ENCODE measurements around the gene FHAD1. TPM values are rescaled to one million over a fixed set of nuclear protein-coding genes. Genes with fewer than 3 reads are reported as not detected.
A peak's percentile ranks its signal among the peaks of the same experiment; 100 is the strongest.

The FHAD1 gene
- total RNA-seq, 4 donors from 2014 or later, result not detected

DNA sequence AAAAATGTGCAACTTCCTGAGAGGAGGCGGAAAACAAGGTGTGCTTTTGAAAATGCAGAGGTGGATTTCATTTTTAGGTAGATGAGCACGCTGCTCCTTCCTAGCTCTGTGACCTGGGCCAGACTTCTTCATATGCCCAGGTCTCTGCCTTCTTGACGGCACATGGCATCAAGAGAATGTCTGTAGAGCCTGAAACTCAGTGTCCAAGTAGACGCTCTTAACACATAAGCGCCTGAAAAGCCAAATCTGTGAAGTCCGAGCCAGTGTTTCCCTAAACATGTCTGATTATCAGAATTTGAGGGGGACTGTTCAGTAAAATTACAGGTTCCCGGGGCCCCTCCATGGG, 25.7 kb downstream of the FHAD1 start:
- no peak for TF ChIP-seq POLR2A (IDR thresholded peaks at IDR 0.05)
- TF ChIP-seq, protein P1, sequence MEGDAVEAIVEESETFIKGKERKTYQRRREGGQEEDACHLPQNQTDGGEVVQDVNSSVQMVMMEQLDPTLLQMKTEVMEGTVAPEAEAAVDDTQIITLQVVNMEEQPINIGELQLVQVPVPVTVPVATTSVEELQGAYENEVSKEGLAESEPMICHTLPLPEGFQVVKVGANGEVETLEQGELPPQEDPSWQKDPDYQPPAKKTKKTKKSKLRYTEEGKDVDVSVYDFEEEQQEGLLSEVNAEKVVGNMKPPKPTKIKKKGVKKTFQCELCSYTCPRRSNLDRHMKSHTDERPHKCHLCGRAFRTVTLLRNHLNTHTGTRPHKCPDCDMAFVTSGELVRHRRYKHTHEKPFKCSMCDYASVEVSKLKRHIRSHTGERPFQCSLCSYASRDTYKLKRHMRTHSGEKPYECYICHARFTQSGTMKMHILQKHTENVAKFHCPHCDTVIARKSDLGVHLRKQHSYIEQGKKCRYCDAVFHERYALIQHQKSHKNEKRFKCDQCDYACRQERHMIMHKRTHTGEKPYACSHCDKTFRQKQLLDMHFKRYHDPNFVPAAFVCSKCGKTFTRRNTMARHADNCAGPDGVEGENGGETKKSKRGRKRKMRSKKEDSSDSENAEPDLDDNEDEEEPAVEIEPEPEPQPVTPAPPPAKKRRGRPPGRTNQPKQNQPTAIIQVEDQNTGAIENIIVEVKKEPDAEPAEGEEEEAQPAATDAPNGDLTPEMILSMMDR (IDR thresholded peaks at IDR 0.05 in 4 of 5, conservative IDR thresholded peaks at IDR 0.05 in 1 of 5), result peak in 1 of 5 experiments; percentile 4
- peaks cover 0 to 6% (median 3%) of the 10 kb centered on the region in 3 donors for H3K27me3 ChIP-seq

DNA sequence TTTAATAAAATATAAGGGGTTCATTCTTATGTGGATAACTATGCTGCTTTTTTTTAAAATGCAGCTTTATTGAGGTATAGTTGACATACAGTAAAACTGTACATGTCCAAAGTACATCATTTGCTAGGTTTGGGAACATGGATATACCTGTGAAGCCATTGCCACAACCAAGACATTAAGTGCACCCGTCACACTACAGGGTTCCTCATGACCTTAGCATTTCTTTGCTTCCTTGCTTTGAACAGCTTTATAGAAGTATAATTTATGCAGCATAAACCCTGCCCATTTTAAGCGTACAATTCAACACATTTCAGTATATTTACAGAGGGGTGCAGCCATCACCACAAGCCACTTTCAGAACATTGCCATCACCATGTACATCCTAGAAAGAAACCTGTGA, 26.3 kb downstream of the FHAD1 start:
- no peaks in the 10 kb centered on the region for H3K4me1 ChIP-seq
- TF ChIP-seq, protein P1 (IDR thresholded peaks at IDR 0.05 in 4 of 5, conservative IDR thresholded peaks at IDR 0.05 in 1 of 5), result no peak
- TF ChIP-seq POLR2A (IDR thresholded peaks at IDR 0.05), result no peak

More for the DNA sequence above, 25.7 kb downstream of the FHAD1 start:
- in situ Hi-C loops (cut with MboI; ENCODE audit: low sequenced_read_pairs in 4 of 4), result loop anchor here in 2 of 4 donors (5.0 to 10.0 kb wide), 2 partner anchors 118 to 120 kb away; partner anchors contain the start of gene TMEM51 (in 2 of the 2)
- DNase-seq (no peak), ATAC-seq (no peak)
- Histone ChIP-seq H3K4me3 (no peak overlapping the region), H3K4me1 (no peaks in the 10 kb centered on the region), H3K27ac (no peak overlapping the region), H3K9me3 (no peaks in the 10 kb centered on the region), H3K36me3 (no peaks in the 10 kb centered on the region)
- intact Hi-C loops (cut with DNase I; ENCODE audit: low total_unique reads), result loop anchor here (2.0 to 10.0 kb wide), 2 partner anchors 120 to 148 kb away; partner anchors contain the start of gene TMEM51

DNA sequence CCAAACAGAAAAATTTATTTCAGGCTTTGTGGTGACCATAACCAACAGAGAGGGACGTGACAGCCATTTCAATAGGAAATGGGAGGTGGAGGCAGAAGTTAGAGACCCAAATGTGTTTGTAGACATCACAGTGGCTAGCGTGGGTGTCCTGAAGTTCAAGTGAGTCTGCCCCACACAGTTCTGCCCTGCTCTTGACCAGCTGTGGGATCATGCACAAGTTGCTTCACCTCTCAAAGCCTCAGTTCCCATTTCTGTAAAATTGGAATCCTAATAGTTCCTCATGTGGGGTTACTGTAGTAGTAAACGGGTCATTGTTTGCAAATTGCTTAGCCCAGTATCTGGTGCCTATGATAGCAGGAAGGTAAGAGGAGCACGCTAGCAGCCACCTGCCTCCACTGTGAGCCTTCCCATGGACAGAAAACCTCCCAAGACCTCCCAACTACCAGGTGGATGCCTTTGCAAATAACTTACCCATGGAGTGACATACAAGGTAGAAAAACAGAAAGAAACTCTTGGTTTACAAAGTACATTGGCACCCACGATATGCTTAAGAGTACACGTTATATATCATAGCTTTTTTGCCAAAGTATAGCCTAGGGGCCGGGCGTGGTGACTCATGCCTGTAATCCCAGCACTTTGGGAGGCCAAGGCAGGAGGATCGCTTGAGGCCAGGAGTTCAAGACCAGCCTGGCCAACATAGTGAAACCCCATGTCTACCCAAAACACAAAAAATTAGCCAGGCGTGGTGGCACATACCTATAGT, 29.1 kb downstream of the FHAD1 start:
- TF ChIP-seq POLR2A (IDR thresholded peaks at IDR 0.05), result no peak
- Histone ChIP-seq H3K27ac (no peak overlapping the region), H3K4me3 (no peak overlapping the region), H3K4me1 (no peaks in the 10 kb centered on the region), H3K9me3 (no peaks in the 10 kb centered on the region), H3K36me3 (no peaks in the 10 kb centered on the region), H3K27me3 (peaks cover 0 to 6% (median 3%) of the 10 kb centered on the region in 3 donors)
- in situ Hi-C loops (cut with MboI; ENCODE audit: low sequenced_read_pairs in 4 of 4), result loop anchor here in 1 of 4 donors (10.0 kb wide), 1 partner anchor 121 kb away; the partner anchor contains the start of gene TMEM51
- DNase-seq (no peak), ATAC-seq (no peak)
- intact Hi-C loops (cut with DNase I; ENCODE audit: low total_unique reads), result loop anchor here (10.0 kb wide), 1 partner anchor 151 kb away; no protein-coding TSS in a partner anchor

More for the DNA sequence above, 26.3 kb downstream of the FHAD1 start:
- intact Hi-C loops (cut with DNase I; ENCODE audit: low total_unique reads), result loop anchor here (2.0 to 10.0 kb wide), 2 partner anchors 120 to 148 kb away; partner anchors contain the start of gene TMEM51
- no peaks in the 10 kb centered on the region for H3K9me3 ChIP-seq
- ATAC-seq (no peak), DNase-seq (no peak)
- no peak overlapping the region for H3K4me3 ChIP-seq
- H3K36me3 ChIP-seq, result no peaks in the 10 kb centered on the region
- no peak overlapping the region for H3K27ac ChIP-seq
- in situ Hi-C loops (cut with MboI; ENCODE audit: low sequenced_read_pairs in 4 of 4), result loop anchor here in 2 of 4 donors (5.0 to 10.0 kb wide), 2 partner anchors 118 to 121 kb away; partner anchors contain the start of gene TMEM51 (in 2 of the 2)
- peaks cover 0 to 6% (median 3%) of the 10 kb centered on the region in 3 donors for H3K27me3 ChIP-seq

DNA sequence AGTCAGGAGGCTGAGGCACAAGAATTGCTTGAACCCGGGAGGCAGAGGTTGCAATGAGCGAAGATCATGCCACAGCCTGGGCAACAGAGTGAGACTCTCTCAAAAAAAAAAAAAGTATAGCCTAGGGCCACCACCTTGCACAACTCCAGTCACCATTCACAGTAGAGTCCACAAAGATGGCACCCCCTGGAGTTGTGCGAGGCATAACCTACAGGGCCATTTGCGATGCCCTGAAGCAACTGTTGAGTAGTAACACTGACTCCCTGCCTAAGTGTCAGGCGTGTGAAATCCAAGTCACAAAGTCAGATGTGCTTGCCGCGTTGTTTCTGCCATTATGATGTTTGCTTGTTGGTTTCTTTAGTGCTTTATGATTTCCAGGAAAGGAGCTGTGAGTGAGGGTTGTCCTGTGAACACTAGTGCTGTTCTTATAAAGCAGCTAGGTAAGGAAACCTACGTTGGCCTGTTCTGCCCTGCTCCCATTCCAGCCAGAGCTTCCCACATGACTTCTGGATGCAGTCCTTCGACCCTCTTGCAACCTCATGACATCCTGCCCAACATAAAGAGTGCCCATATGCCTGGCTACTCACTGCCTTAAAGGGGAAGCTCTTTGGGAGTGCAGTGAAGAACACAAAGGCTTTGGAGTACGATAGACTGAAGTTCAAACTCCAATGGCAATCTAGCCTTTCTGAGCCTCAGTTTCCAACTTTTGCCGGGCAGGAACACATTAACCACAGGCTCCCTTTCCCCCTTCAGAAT, 29.8 kb downstream of the FHAD1 start:
- in situ Hi-C loops (cut with MboI; ENCODE audit: low sequenced_read_pairs in 4 of 4), result loop anchor here in 1 of 4 donors (10.0 kb wide), 1 partner anchor 122 kb away; the partner anchor contains the start of gene TMEM51
- Histone ChIP-seq H3K36me3 (no peaks in the 10 kb centered on the region), H3K27me3 (peaks cover 0 to 6% (median 3%) of the 10 kb centered on the region in 3 donors), H3K9me3 (no peaks in the 10 kb centered on the region), H3K4me3 (no peak overlapping the region), H3K4me1 (no peaks in the 10 kb centered on the region), H3K27ac (no peak overlapping the region)
- intact Hi-C loops (cut with DNase I; ENCODE audit: low total_unique reads), result loop anchor here (10.0 kb wide), 1 partner anchor 152 kb away; no protein-coding TSS in a partner anchor
- no peak for DNase-seq
- ATAC-seq, result no peak
- TF ChIP-seq, protein P1 (IDR thresholded peaks at IDR 0.05 in 4 of 5, conservative IDR thresholded peaks at IDR 0.05 in 1 of 5), result no peak
- TF ChIP-seq POLR2A (IDR thresholded peaks at IDR 0.05), result no peak
